Tibial nerve (tissue), 4 donors: ENCODE results near the gene ARMC7. TPM values are rescaled to one million over a fixed set of nuclear protein-coding genes. Genes with fewer than 3 reads are reported as not detected.
"Not testable (repeated sequence)": the region's sequence is repeated elsewhere in the genome, so short reads cannot be mapped to it uniquely, and the experiment has no call there.

ENCODE experiments used
- DNase-seq, 2 donors: peaks; one replicate each; pipeline ENCODE4 v3.0.0-alpha.2; 2019; ENCODE audit warnings: low spot score in 2 of 2
- H3K27ac ChIP-seq, 4 donors: fragments of 200-600 bp; sonication (generic) in 3 of 4; one replicate each; pipeline ENCODE4 v1.5.1; 2017 to 2019; ENCODE audit warnings: mild to moderate bottlenecking in 1 of 4
- H3K27me3 ChIP-seq, 2 donors: fragments of 200-600 bp; sonication (generic) in 1 of 2; one replicate each; pipeline versions ENCODE4 v1.5.1 to v1.6.0; 2017 to 2019
- H3K36me3 ChIP-seq, 3 donors: fragments of 200-600 bp; sonication (generic); one replicate each; pipeline ENCODE4 v1.5.1; 2018 to 2019
- H3K4me1 ChIP-seq, 4 donors: fragments of 200-600 bp; sonication (generic) in 3 of 4; one replicate each; pipeline ENCODE4 v1.5.1; 2017 to 2019
- H3K4me3 ChIP-seq, 4 donors: fragments of 200-600 bp; sonication (generic) in 3 of 4; one replicate each; pipeline ENCODE4 v1.5.1; 2017 to 2019; ENCODE audit warnings: mild to moderate bottlenecking in 1 of 4, moderate library complexity in 1 of 4
- H3K9me3 ChIP-seq, 4 donors: fragments of 200-600 bp; sonication (generic) in 3 of 4; one replicate each; pipeline ENCODE4 v1.5.1; 2017 to 2019
- CTCF ChIP-seq, 5 experiments: fragments of 200-600 bp in 3 of 5; fragments of 450-650 bp in 2 of 5; sonication (generic) in 3 of 5; IDR thresholded peaks; one replicate each; pipeline ENCODE4 v1.5.1; 2016 to 2019; ENCODE audit warnings: antibody characterized with exemption in 5 of 5, mild to moderate bottlenecking in 3 of 5, moderate library complexity in 2 of 5
- EP300 ChIP-seq, 2 donors: sonication (generic); formaldehyde crosslinking; IDR thresholded peaks; one replicate each; pipeline ENCODE4 v1.6.1; 2017; ENCODE audit warnings: antibody characterized with exemption in 2 of 2, mild to moderate bottlenecking in 1 of 2
- POLR2A ChIP-seq, 2 donors: fragments of 450-650 bp; IDR thresholded peaks; one replicate each; pipeline ENCODE4 v1.6.1; 2017; ENCODE audit warnings: antibody characterized with exemption in 2 of 2, mild to moderate bottlenecking in 2 of 2, moderate library complexity in 2 of 2
- WGBS, 2 donors: methylation state at CpG; one replicate each; pipeline ENCODE4 v1.1.5; 2018; 5-methylcytosine and 5-hydroxymethylcytosine counted together
- total RNA-seq, 4 donors: library from RNA; depleted of rRNA; stranded (reverse); fragments of >200 nt; gene quantifications; one replicate each; pipeline ENCODE4 v1.1.0, GENCODE V29; 2016

ARMC7 gene
- total RNA-seq, 4 donors from 2014 or later = 4.2 to 12.0 (median 8.3) TPM

GRCh38 chr17:75131278-75132017 lies 21.7 kb downstream of the ARMC7 start, which contains the start of gene NT5C:
NT5C (minus strand) TSS chr17:75131742; CDS start chr17:75131707, 35 bp downstream.
- Histone ChIP-seq H3K4me1 (peaks cover 0 to 19% (median 6%) of the 10 kb centered on the region in 4 donors), H3K9me3 (no peaks in the 10 kb centered on the region), H3K4me3 (peak within 1 kb of the TSS; percentile 72 to 81 (median 78)), H3K36me3 (peaks cover 0 to 25% (median 0%) of the 10 kb centered on the region in 3 donors), H3K27ac (peak within 1 kb of the TSS; percentile 75 to 93 (median 90)), H3K27me3 (no peaks in the 10 kb centered on the region)
- peak; percentile 59 to 68 for DNase-seq
- TF ChIP-seq POLR2A (IDR thresholded peaks at IDR 0.05) (peak; percentile 37 to 49), EP300 (IDR thresholded peaks at IDR 0.05) (no peak), CTCF (IDR thresholded peaks at IDR 0.05) (peak; percentile 58 to 88 (median 82))
- 1 to 2% methylated on average over 24 to 39 of the region's 82 CpGs for WGBS, 2 donors

GRCh38 chr17:75132018-75133000 lies 22.5 kb downstream of the ARMC7 start:
- not testable (repeated sequence) for H3K9me3 ChIP-seq, H3K27me3 ChIP-seq, DNase-seq
- WGBS, 2 donors = 78 to 80% methylated on average over 40 of the region's 40 CpGs
- H3K36me3 ChIP-seq = peaks cover 0 to 25% (median 0%) of the 10 kb centered on the region in 3 donors
- H3K4me3 ChIP-seq = peak overlapping the region; percentile 72 to 81 (median 78)
- H3K27ac ChIP-seq = peak overlapping the region; percentile 75 to 93 (median 90)
- peaks cover 0 to 19% (median 6%) of the 10 kb centered on the region in 4 donors for H3K4me1 ChIP-seq

- H3K27ac ChIP-seq = no peak overlapping the region
- H3K27me3 ChIP-seq = no peaks in the 10 kb centered on the region
- DNase-seq = no peak
- no peaks in the 10 kb centered on the region for H3K9me3 ChIP-seq
- no peak for TF ChIP-seq POLR2A (IDR thresholded peaks at IDR 0.05)
- TF ChIP-seq CTCF (IDR thresholded peaks at IDR 0.05) = no peak
- TF ChIP-seq EP300 (IDR thresholded peaks at IDR 0.05) = no peak
- peaks cover 0 to 19% (median 6%) of the 10 kb centered on the region in 4 donors for H3K4me1 ChIP-seq
- 93 to 94% methylated on average over 3 of the region's 3 CpGs for WGBS, 2 donors
- H3K36me3 ChIP-seq = peaks cover 0 to 25% (median 0%) of the 10 kb centered on the region in 3 donors
- H3K4me3 ChIP-seq = no peak overlapping the region
Observed at GRCh38 chr17:75133001-75133400, 23.2 kb downstream of the ARMC7 start.

- Histone ChIP-seq H3K36me3 (peaks cover 0 to 21% (median 0%) of the 10 kb centered on the region in 3 donors), H3K4me1 (peaks cover 0 to 19% (median 6%) of the 10 kb centered on the region in 4 donors)
- not testable (repeated sequence) for DNase-seq, H3K27me3 ChIP-seq, H3K4me3 ChIP-seq, H3K27ac ChIP-seq, H3K9me3 ChIP-seq
- 87% methylated on average over 14 of the region's 14 CpGs for WGBS, 2 donors
Observed at GRCh38 chr17:75133607-75134347, 24.0 kb downstream of the ARMC7 start.

GRCh38 chr17:75135452-75135851 lies 25.7 kb downstream of the ARMC7 start:
- Histone ChIP-seq H3K4me3 (no peak overlapping the region), H3K27me3 (no peaks in the 10 kb centered on the region), H3K36me3 (peaks cover 0 to 9% (median 0%) of the 10 kb centered on the region in 3 donors), H3K9me3 (no peaks in the 10 kb centered on the region), H3K4me1 (peaks cover 0 to 13% (median 6%) of the 10 kb centered on the region in 4 donors), H3K27ac (no peak overlapping the region)
- no peak for TF ChIP-seq EP300 (IDR thresholded peaks at IDR 0.05)
- no peak for TF ChIP-seq POLR2A (IDR thresholded peaks at IDR 0.05)
- TF ChIP-seq CTCF (IDR thresholded peaks at IDR 0.05) = no peak
- whole genome bisulfite sequencing, 2 donors = 80 to 84% methylated on average over 5 of the region's 5 CpGs
- DNase-seq = no peak
